Epithelial cell of esophagus (primary cell): Measurements from ENCODE around the gene DIAPH3.

Source experiments
- DNase-seq: peaks from one replicate; pipeline ENCODE4 v3.0.0; 2010; ENCODE audit warnings: low read depth
- H3K4me3 ChIP-seq: 2 replicates; pipeline ENCODE4 v1.5.1; 2011; ENCODE audit warnings: mild to moderate bottlenecking, low read length, control low read depth
- CTCF ChIP-seq: IDR thresholded peaks from 2 replicates; pipeline ENCODE4 v1.5.1; 2011; ENCODE audit warnings: low read depth, mild to moderate bottlenecking, low read length, control low read depth, inconsistent platforms; ENCODE audit not compliant: insufficient read depth; ENCODE audit errors: missing control alignments

Gene DIAPH3

GRCh38 chr13:60139272-60139671 is 24.5 kb downstream of the DIAPH3 start:
- DNase-seq: peak; percentile 10
- no peak overlapping the region for H3K4me3 ChIP-seq
- TF ChIP-seq CTCF: no peak

- no peak for DNase-seq
- H3K4me3 ChIP-seq: no peak overlapping the region
- TF ChIP-seq CTCF: no peak
These were observed 25.1 kb downstream of the DIAPH3 start for GRCh38 chr13:60138674-60139073.

- DNase-seq: peak; percentile 7
- H3K4me3 ChIP-seq: no peak overlapping the region
- no peak for TF ChIP-seq CTCF
These were observed 25.7 kb downstream of the DIAPH3 start for GRCh38 chr13:60137911-60138560.

GRCh38 chr13:60135344-60135743 is 28.4 kb downstream of the DIAPH3 start:
- DNase-seq: no peak
- TF ChIP-seq CTCF: no peak
- no peak overlapping the region for H3K4me3 ChIP-seq

GRCh38 chr13:60134376-60134775 is 29.4 kb downstream of the DIAPH3 start:
- no peak for TF ChIP-seq CTCF
- DNase-seq: no peak
- no peak overlapping the region for H3K4me3 ChIP-seq

GRCh38 chr13:60121337-60121687 is 42.4 kb downstream of the DIAPH3 start:
- TF ChIP-seq CTCF: no peak
- DNase-seq: no peak
- no peak overlapping the region for H3K4me3 ChIP-seq

GRCh38 chr13:60120617-60121336 is 43.0 kb downstream of the DIAPH3 start:
- no peak for DNase-seq
- no peak overlapping the region for H3K4me3 ChIP-seq
- TF ChIP-seq CTCF: no peak
